HG03095 (cell line): ENCODE data around the gene GPAM.
"Not testable (repeated sequence)": the region's sequence is repeated elsewhere in the genome, so short reads cannot be mapped to it uniquely, and the experiment has no call there.

Source experiments
- ATAC-seq: cut with Tn5 transposase; IDR thresholded peaks from one replicate; pipeline ENCODE4 v1.9.1; 2021; ENCODE audit warnings: moderate library complexity; ENCODE audit not compliant: unreplicated experiment

GPAM gene

DNA sequence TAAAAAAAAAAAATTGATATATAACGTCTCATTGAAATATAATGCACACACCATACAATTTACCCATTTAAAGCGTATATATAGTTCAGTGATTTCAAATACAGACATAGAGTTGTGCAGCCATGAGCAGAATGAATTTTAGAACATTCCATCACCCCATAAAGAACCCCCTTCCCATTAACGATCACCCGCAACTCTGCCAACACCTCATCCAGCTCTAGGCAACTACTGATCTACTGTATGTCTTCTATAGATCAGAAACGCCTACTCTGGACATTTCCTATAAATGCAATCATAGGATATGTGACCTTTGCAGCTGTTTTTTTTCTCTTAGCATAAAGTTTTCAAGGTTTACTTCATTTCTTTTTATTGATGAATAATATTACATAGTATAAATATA is 33.4 kb upstream of the GPAM start:
- no peak for ATAC-seq

- no peak for ATAC-seq
Measured at GRCh38 chr10:112216151-112216550, 32.6 kb upstream of the GPAM start.

DNA sequence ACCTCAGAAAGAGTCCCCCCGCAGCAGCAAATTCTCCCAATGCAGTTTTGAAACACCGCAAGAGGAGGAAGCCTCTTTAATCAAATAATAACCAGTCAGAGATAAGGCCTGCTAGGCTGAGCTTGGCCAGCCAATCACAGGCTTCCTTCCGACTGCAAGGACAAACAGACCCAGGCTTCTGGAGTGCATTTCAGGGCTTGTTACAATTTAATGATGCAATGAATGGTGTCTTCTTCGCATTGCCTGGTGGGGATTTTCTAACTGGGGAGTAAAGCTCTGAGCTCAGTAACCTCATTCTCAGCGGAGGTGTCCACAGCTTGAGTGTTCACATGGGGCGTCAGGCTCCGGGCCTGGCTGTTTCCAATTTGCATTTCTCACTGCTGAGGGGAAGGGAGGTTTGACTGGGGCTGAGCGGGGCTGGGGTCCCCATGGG is 31.8 kb upstream of the GPAM start:
- ATAC-seq: no peak

DNA sequence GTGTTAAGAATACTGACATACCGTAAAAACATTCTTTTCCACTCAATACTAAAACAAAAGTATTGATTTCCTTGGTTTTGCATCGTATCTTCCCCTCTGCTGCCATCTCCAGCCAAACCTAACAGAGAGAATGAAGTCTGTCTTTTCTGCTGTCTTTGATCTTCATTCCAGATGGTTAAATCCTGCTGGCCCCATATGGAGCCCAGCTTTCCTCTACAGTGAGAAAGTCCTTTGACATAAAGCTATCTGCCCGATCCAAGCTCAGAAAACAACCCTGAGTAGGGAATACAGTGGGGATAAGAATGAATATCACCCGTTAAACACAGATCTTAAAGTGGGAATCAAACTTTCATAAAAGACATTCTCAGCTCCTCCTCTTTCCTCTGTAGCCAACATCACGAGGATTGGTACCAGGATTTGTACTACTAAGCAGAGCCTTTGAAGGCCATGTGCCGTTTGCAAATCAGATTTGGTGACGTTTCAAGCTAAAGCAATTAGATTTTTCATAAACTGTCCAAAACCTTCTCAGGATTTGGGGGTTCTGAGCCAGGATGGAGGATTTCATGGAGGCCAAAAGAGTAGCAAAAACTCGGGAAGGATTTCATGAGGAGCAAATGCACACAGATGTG is 30.8 kb upstream of the GPAM start:
- no peak for ATAC-seq

- ATAC-seq: no peak
Measured at GRCh38 chr10:112213836-112214235, 30.3 kb upstream of the GPAM start.

DNA sequence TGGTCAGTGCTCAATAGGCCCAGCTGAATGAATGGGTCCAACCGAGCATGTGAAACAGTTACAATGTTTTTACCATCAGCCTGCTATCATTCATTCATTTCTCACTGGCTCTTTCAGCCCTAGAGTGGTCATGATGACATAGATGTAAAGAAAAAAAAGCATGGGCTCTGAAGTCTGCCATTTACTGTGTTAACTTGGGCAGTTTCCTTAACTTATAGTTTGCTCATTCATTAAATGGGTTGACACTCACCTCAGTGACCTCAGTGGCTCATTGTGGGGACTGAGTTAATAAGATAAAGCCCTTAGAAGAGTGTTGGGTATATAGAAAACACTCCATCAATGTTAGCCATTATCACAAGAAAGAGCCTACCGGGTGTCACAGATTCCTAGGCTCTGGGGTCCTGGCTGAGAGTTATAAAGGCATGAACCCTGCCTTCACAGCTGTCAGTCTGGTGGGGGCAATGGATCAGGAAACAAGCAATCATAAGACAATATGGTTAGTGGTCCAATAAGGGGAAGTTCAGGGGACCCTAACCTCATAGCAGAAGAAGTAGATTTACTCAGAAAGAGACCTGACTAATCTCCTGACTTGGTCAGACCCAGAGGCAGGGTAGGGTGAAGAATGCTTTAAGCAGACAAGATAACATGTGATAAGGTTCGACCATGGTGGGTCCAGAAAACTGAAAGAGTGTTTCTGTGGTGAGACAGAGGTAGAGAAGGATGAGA is 29.7 kb upstream of the GPAM start:
- ATAC-seq: peak; percentile 49

DNA sequence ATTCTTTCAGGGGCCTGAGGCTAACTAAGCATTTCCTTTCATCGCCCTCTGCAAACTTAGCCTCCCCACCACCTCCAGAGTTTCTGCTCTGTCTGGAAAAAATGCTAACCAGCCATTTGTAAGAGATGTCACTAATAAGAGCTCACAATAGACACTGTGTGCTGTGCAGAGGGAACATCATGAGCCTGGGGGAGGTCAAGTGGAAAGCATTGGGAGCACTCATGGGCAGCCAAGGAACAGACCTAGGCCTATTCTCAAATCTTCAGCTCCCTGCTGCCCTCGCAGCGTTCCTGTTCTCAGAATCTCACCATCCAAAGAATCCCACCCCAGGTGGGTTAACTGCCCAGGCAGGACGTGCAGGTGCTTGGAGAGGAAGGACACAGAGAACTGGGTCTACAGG is 27.1 kb upstream of the GPAM start:
- no peak for ATAC-seq

DNA sequence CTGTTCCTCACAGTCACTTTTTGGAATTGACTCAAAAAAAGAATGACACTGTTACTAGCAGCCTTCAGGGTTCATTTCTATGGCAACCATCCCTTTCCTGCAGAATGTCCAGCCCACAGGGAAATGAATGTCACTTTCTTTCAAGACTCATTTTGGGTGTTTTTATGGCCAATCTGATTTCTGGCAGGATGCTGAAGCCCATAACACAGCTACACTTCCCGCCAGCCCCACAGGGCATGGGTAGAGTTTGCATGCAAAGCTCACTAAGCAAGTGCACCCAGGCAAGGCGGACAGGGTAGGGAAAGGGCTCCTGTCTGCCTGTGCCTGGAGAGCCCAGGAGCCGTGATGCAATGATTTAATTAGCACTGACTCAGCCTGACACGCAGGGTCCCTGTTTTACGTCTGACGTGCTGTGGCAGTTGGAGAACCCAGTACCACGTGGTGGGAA is 26.1 kb upstream of the GPAM start:
- no peak for ATAC-seq

DNA sequence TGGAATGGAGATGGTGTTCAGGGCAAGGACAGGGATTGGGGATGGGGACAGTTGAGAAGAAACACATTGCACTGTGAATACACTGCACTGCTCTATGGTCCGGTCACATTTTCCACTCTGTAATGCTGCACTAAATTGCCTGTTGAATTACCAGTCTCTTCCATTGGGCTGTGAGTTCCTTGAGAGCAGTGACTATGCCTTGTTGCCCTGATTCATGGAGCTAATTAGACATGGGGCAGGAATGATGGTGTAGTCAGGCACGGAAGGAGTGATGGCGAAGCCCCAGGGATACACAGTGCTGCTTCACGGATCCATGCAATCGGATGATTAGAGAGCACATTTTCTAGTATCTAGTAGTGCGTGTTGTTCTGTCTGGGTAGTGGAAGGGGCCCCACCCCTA is 25.4 kb upstream of the GPAM start:
- no peak for ATAC-seq

GRCh38 chr10:112208292-112208691 is 24.7 kb upstream of the GPAM start:
- no peak for ATAC-seq

GRCh38 chr10:112203328-112204076 is 19.9 kb upstream of the GPAM start:
- peak; percentile 58 for ATAC-seq

DNA sequence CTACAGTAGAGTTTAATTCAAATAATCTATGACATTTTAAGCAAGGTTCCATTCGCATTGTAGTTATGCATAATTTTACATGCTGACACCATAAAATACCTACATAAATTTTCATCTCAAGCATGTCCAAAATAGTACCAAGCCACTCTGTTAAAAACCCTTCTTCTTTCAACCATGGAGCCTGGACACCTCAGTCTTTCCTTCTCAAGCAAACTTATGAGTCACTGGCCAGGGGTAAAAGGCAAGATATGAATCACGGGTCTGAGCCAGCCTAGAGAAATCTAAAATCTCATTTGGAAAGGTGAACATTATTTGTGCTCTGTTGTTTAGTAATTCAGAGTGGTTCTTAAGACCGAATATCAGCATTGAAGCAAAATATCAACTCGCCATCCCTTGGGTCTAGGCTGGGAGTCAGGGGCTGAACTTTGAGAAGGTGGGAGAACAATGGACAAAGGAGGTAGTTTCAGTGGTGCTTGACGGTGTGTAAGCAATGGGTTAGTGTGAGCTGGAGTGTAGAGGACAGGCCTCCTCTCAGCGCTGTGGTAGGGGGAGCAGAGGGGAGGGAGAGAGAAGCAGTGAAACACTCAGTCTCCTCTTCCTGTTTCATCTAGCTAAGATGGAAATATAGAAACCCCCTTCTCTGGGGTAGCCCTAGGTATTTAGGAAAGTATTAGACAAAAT is 19.1 kb upstream of the GPAM start:
- ATAC-seq: peak; percentile 80

GRCh38 chr10:112202076-112202475 is 18.5 kb upstream of the GPAM start:
- ATAC-seq: no peak

- ATAC-seq: no peak
Measured at GRCh38 chr10:112201334-112201733, 17.8 kb upstream of the GPAM start.

DNA sequence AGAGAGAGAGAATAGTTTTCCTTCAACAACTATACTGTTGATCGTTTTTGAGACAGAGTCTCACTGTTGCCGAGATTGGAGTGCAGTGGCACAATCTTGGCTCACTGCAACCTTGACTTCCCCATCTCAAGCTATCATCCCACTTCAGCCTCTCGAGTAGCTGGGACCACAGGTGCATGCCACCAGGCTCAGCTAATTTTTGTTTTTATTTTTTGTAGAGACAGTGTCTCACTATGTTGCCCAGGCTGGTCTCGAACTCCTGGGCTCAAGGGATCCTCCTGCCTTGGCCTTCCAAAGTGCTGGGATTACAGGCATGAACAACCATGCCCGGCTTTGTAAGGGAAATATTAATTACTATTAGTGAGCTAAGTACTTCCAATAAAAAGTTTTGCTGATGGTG is 16.7 kb upstream of the GPAM start:
- ATAC-seq: not testable (repeated sequence)

- ATAC-seq: not testable (repeated sequence)
Measured at GRCh38 chr10:112197662-112198061, 14.1 kb upstream of the GPAM start.

DNA sequence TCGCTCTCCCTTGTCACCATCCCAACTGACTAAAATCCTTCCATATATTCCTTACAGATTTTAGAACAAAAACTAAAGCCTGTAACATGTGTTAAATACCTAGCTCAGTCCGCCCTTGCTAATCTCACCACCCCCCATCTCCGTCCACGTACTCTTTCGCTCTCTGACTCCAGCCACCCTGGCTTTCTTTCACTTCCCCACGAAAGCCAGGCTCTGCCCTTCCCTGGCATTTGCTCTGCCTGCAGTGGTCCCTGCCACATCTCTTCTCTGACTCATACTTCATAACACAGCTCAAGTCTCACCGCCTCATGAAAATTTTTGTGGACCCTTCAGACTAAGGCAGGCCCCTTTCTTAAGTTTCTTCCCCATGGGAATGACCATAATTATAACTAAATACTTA is 11.7 kb upstream of the GPAM start:
- ATAC-seq: no peak

GRCh38 chr10:112191791-112192190 is 8.2 kb upstream of the GPAM start:
- no peak for ATAC-seq

DNA sequence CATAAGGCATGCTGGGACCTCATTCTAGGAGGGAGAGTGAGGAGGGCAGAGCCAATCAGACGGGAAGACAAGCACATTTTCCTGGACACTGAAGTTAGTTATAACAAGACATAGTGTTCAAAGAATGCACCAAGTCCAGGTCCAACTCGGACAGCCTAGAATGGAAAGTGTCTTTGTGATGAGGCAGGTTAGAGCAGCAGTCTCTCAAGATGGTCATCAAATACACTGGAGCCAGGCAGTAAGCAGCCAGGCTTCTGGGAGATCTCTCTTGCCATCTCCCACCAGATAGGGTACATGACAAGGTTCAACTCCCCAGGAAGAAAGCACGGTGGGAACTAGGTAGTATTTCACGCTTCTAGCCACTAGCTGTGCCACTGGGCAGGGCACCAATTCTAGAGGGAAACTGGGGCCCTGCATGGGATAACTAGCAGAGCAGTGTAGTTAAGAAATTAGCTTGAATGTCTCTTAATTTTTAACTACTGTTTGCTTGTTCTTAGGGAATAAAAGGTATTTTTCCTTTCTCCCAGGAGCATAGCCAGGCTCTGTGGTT is 7.6 kb upstream of the GPAM start:
- ATAC-seq: no peak

DNA sequence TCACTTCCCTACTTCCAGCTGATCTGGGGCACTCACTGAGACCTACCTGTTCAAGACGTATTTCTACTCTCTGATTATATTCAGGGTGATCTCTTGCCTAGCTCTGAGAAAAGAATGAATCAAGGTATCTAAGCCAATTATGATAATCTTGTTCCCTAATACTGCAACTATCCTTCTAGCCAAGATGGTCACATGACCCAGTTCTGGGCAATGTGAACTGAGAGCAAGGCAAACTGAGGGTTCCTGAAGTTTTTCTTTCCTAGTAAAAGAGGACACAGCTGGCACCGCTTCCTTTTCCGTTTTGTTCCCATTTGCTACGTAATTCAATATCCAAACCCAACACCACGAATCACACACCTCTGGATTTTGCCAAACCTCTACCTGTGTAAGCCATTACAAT is 5.9 kb upstream of the GPAM start:
- no peak for ATAC-seq

DNA sequence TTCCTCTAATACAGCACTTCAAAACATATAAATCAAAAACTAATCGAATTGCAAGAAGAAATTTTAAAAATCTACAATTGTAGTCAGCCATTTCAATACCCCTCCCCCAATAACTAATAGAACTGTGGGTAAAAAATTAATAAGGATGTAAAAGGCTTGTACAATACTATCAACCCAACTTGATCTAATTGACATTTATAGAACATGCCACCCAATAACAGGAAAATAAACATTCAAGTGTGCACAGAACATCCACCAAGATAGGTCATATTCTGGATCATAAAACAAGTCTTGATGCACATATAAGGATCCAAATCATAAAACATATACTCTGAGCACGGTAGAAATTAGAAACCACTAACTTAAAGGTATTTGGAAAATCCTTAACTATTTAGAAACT is 4.0 kb upstream of the GPAM start:
- no peak for ATAC-seq
